Right atrium auricular region (tissue), 2 donors: ENCODE data around the gene ADRA2C. TPM values are rescaled to one million over a fixed set of nuclear protein-coding genes. Genes with fewer than 3 reads are reported as not detected.
"Not testable (repeated sequence)": the region's sequence is repeated elsewhere in the genome, so short reads cannot be mapped to it uniquely, and the experiment has no call there.

Experiments
- DNase-seq: peaks from one replicate; pipeline ENCODE4 v3.0.0-alpha.2; 2019; ENCODE audit warnings: low spot score
- H3K27ac ChIP-seq, 2 donors: fragments of 200-600 bp; sonication (generic); 1 replicate in 1 of 2; 2 replicates in 1 of 2; pipeline ENCODE4 v1.5.1; 2016 to 2019
- H3K27me3 ChIP-seq, 2 donors: fragments of 200-600 bp; sonication (generic); one replicate each; pipeline versions ENCODE4 v1.5.1 to v1.6.0; 2017 to 2019
- H3K36me3 ChIP-seq: fragments of 200-600 bp; sonication (generic); one replicate; pipeline ENCODE4 v1.5.1; 2016
- H3K4me1 ChIP-seq, 2 donors: fragments of 200-600 bp; sonication (generic); one replicate each; pipeline versions ENCODE4 v1.5.1 to v1.6.0; 2017 to 2019
- H3K4me3 ChIP-seq, 2 donors: fragments of 200-600 bp; sonication (generic); 1 replicate in 1 of 2; 2 replicates in 1 of 2; pipeline ENCODE4 v1.5.1; 2017 to 2019; ENCODE audit warnings: mild to moderate bottlenecking in 1 of 2, moderate library complexity in 1 of 2
- H3K9me3 ChIP-seq, 2 donors: fragments of 200-600 bp; sonication (generic); one replicate each; pipeline ENCODE4 v1.5.1; 2019
- CTCF ChIP-seq, 2 donors: fragments of 200-600 bp; sonication (generic); IDR thresholded peaks; one replicate each; pipeline ENCODE4 v1.5.1; 2019; ENCODE audit warnings: antibody characterized with exemption in 2 of 2
- total RNA-seq, 2 donors: library from RNA; depleted of rRNA; stranded (reverse); fragments of >200 nt; gene quantifications; one replicate each; pipeline ENCODE4 v1.1.0, GENCODE V29; 2016

ADRA2C gene
- total RNA-seq, 2 donors from 2014 or later: 2.6 to 3.1 TPM

GRCh38 chr4:3814053-3814570, 47.9 kb downstream of the ADRA2C start:
- Histone ChIP-seq H3K9me3 (peaks cover 0 to 4% of the 10 kb centered on the region in 2 donors), H3K4me3 (no peak overlapping the region), H3K27ac (no peak overlapping the region), H3K36me3 (no peaks in the 10 kb centered on the region), H3K27me3 (no peaks in the 10 kb centered on the region), H3K4me1 (no peaks in the 10 kb centered on the region)
- DNase-seq: no peak
- no peak for TF ChIP-seq CTCF (IDR thresholded peaks at IDR 0.05)

GRCh38 chr4:3814838-3815237, 48.7 kb downstream of the ADRA2C start:
- not testable (repeated sequence) for H3K36me3 ChIP-seq, H3K27me3 ChIP-seq, H3K9me3 ChIP-seq, H3K27ac ChIP-seq, DNase-seq, H3K4me1 ChIP-seq, H3K4me3 ChIP-seq

GRCh38 chr4:3816256-3816825, 50.2 kb downstream of the ADRA2C start:
- Histone ChIP-seq H3K27me3 (no peaks in the 10 kb centered on the region), H3K4me1 (no peaks in the 10 kb centered on the region), H3K4me3 (no peak overlapping the region), H3K9me3 (peaks cover 0 to 4% of the 10 kb centered on the region in 2 donors), H3K27ac (no peak overlapping the region), H3K36me3 (no peaks in the 10 kb centered on the region)
- no peak for TF ChIP-seq CTCF (IDR thresholded peaks at IDR 0.05)
- DNase-seq: no peak

GRCh38 chr4:3816983-3817960, 51.1 kb downstream of the ADRA2C start:
- no peak for DNase-seq
- Histone ChIP-seq H3K36me3 (no peaks in the 10 kb centered on the region), H3K27me3 (no peaks in the 10 kb centered on the region), H3K27ac (no peak overlapping the region), H3K4me1 (no peaks in the 10 kb centered on the region), H3K9me3 (peaks cover 0 to 4% of the 10 kb centered on the region in 2 donors), H3K4me3 (no peak overlapping the region)
- TF ChIP-seq CTCF (IDR thresholded peaks at IDR 0.05): no peak

Other genes with a start within 250 kb of the ADRA2C start
- 100 to 1,000 TPM; 256 to 321 TPM for gene LRPAP1, start 234.0 kb upstream of the ADRA2C start, total RNA-seq